Measurements from ENCODE around the gene CASP2. TPM values are rescaled to one million over a fixed set of nuclear protein-coding genes. Genes with fewer than 3 reads are reported as not detected.

CASP2 gene
- total RNA-seq, 1 donor from 2014 or later, result 10.9 TPM

GRCh38 chr7:143250199-143250598 lies 38.0 kb upstream of the CASP2 start:
- no peak for TF ChIP-seq CTCF (IDR thresholded peaks at IDR 0.05; ENCODE audit: borderline replicate concordance)
- intact Hi-C loops (cut with micrococcal nuclease), result no loop called here
- Histone ChIP-seq H3K36me3 (no peaks in the 10 kb centered on the region), H3K27me3 (ENCODE audit: low read depth) (no peaks in the 10 kb centered on the region), H3K9me3 (replicated peaks) (peaks cover 12% of the 10 kb centered on the region), H3K4me3 (no peak overlapping the region), H3K4me1 (no peaks in the 10 kb centered on the region), H3K27ac (replicated peaks) (no peak overlapping the region)
- DNase-seq, result no peak

- H3K27ac ChIP-seq (replicated peaks), result no peak overlapping the region
These were observed 37.3 kb upstream of the CASP2 start for GRCh38 chr7:143250822-143251221.

GRCh38 chr7:143252006-143252405 lies 36.1 kb upstream of the CASP2 start:
- TF ChIP-seq CTCF (IDR thresholded peaks at IDR 0.05; ENCODE audit: borderline replicate concordance), result no peak
- DNase-seq, result no peak
- no peaks in the 10 kb centered on the region for H3K27me3 ChIP-seq (ENCODE audit: low read depth)
- H3K4me1 ChIP-seq, result no peaks in the 10 kb centered on the region
- peaks cover 12% of the 10 kb centered on the region for H3K9me3 ChIP-seq (replicated peaks)
- intact Hi-C loops (cut with micrococcal nuclease), result no loop called here
- no peaks in the 10 kb centered on the region for H3K36me3 ChIP-seq
- H3K27ac ChIP-seq (replicated peaks), result no peak overlapping the region
- no peak overlapping the region for H3K4me3 ChIP-seq

More at GRCh38 chr7:143250822-143251221, 37.3 kb upstream of the CASP2 start:
- no peaks in the 10 kb centered on the region for H3K36me3 ChIP-seq
- no peak overlapping the region for H3K4me3 ChIP-seq
- no peaks in the 10 kb centered on the region for H3K4me1 ChIP-seq
- intact Hi-C loops (cut with micrococcal nuclease), result no loop called here
- H3K27me3 ChIP-seq (ENCODE audit: low read depth), result no peaks in the 10 kb centered on the region
- DNase-seq, result no peak
- H3K9me3 ChIP-seq (replicated peaks), result peaks cover 12% of the 10 kb centered on the region
- TF ChIP-seq CTCF (IDR thresholded peaks at IDR 0.05; ENCODE audit: borderline replicate concordance), result no peak

- no peak for DNase-seq
- no peaks in the 10 kb centered on the region for H3K36me3 ChIP-seq
- intact Hi-C loops (cut with micrococcal nuclease), result no loop called here
- no peak overlapping the region for H3K4me3 ChIP-seq
- TF ChIP-seq CTCF (IDR thresholded peaks at IDR 0.05; ENCODE audit: borderline replicate concordance), result no peak
- no peak overlapping the region for H3K27ac ChIP-seq (replicated peaks)
- no peaks in the 10 kb centered on the region for H3K9me3 ChIP-seq (replicated peaks)
- no peaks in the 10 kb centered on the region for H3K27me3 ChIP-seq (ENCODE audit: low read depth)
- H3K4me1 ChIP-seq, result peaks cover 6% of the 10 kb centered on the region
These were observed 32.6 kb upstream of the CASP2 start for GRCh38 chr7:143255564-143255963.

- no peak overlapping the region for H3K27ac ChIP-seq (replicated peaks)
- no peak overlapping the region for H3K4me3 ChIP-seq
- no peaks in the 10 kb centered on the region for H3K27me3 ChIP-seq (ENCODE audit: low read depth)
- no peak for DNase-seq
- intact Hi-C loops (cut with micrococcal nuclease), result no loop called here
- TF ChIP-seq CTCF (IDR thresholded peaks at IDR 0.05; ENCODE audit: borderline replicate concordance), result no peak
- peaks cover 6% of the 10 kb centered on the region for H3K4me1 ChIP-seq
- H3K9me3 ChIP-seq (replicated peaks), result no peaks in the 10 kb centered on the region
- H3K36me3 ChIP-seq, result no peaks in the 10 kb centered on the region
These were observed 31.8 kb upstream of the CASP2 start for GRCh38 chr7:143256325-143256724.

GRCh38 chr7:143256932-143257331 lies 31.2 kb upstream of the CASP2 start:
- Histone ChIP-seq H3K36me3 (no peaks in the 10 kb centered on the region), H3K27me3 (ENCODE audit: low read depth) (no peaks in the 10 kb centered on the region), H3K27ac (replicated peaks) (no peak overlapping the region), H3K4me1 (peaks cover 6% of the 10 kb centered on the region), H3K4me3 (no peak overlapping the region), H3K9me3 (replicated peaks) (no peaks in the 10 kb centered on the region)
- TF ChIP-seq CTCF (IDR thresholded peaks at IDR 0.05; ENCODE audit: borderline replicate concordance), result no peak
- no peak for DNase-seq
- intact Hi-C loops (cut with micrococcal nuclease), result no loop called here
